NCI-H2107 treated with DMSO at 0.1 percent for 48 hours (cell line): ENCODE data around the gene OR8K5.
"Not testable (repeated sequence)": the region's sequence is repeated elsewhere in the genome, so short reads cannot be mapped to it uniquely, and the experiment has no call there.

Source experiments
- DNase-seq: peaks from one replicate; lab custom pipeline; 2025; ENCODE audit not compliant: unreplicated experiment; lab: John Stamatoyannopoulos, UW

The OR8K5 gene, protein sequence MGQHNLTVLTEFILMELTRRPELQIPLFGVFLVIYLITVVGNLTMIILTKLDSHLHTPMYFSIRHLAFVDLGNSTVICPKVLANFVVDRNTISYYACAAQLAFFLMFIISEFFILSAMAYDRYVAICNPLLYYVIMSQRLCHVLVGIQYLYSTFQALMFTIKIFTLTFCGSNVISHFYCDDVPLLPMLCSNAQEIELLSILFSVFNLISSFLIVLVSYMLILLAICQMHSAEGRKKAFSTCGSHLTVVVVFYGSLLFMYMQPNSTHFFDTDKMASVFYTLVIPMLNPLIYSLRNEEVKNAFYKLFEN

GRCh38 chr11:56160217-56160616 lies at the start of gene OR8K5:
TSS of gene OR8K5 (minus strand) at chr11:56160317. CDS start at chr11:56160317, 0 bp downstream.
- no peak for DNase-seq

GRCh38 chr11:56207790-56208189 lies 47.7 kb upstream of the OR8K5 start:
- DNase-seq = no peak

DNA sequence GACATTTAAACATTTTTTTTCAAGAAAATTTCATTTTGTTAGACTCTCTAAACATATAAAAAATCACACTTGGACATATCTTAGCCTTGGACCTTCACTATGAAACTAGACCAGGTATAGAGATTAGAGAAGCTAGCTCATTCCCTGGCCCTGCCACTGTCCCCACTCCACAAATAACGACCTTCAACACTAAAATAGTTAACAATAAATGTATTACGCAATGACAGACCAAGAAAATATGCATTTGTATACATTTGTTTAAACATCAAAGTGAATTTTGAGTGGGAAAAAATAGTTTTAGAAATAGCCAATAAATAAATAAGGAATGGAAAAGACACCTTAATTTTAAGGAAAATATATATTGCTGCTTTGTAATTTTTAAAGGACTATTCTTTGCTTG lies 37.2 kb upstream of the OR8K5 start:
- DNase-seq = no peak

DNA sequence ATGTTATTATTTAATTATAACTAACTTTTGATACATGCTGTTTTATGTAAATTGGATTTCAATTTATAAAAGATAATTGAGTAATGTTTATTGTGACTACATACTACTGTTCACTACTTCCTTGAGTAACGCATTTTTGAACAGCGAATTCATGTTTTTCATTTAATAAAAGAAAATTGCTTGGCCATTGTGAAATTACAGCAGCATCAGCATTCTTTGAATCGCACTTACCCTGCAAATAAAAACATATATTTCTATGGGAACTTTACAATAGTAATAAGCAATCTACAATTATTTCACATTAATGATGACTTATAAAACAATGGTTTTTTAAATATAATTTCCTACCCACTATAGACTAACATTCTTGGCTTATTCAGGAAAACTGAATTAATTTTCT lies 36.6 kb upstream of the OR8K5 start:
- DNase-seq = no peak

DNA sequence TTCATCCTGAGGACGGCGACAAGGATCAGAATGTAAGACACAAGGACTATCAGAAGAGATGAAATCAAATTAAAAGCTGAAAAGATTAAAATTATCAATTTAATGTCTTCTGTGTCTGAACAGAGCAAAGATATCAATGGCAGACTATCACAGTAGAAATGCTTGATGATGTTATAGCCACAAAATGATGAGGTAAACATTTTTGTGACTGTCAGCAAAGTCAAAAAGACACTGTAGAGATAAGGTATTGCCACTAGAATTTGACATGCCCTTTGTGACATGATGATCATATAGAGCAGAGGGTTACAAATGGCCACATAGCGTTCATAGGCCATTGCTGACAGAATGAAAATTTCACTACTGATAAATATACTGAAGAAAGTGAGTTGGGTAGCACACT lies 28.5 kb upstream of the OR8K5 start:
- DNase-seq = no peak

GRCh38 chr11:56183459-56183858 lies 23.3 kb upstream of the OR8K5 start:
- DNase-seq = no peak

- DNase-seq = no peak
These were observed 16.2 kb upstream of the OR8K5 start, which contains the start of gene OR5J2 for GRCh38 chr11:56176318-56176717. TSS of gene OR5J2 (plus strand) at chr11:56176618. CDS start at chr11:56176618, 0 bp downstream.

DNA sequence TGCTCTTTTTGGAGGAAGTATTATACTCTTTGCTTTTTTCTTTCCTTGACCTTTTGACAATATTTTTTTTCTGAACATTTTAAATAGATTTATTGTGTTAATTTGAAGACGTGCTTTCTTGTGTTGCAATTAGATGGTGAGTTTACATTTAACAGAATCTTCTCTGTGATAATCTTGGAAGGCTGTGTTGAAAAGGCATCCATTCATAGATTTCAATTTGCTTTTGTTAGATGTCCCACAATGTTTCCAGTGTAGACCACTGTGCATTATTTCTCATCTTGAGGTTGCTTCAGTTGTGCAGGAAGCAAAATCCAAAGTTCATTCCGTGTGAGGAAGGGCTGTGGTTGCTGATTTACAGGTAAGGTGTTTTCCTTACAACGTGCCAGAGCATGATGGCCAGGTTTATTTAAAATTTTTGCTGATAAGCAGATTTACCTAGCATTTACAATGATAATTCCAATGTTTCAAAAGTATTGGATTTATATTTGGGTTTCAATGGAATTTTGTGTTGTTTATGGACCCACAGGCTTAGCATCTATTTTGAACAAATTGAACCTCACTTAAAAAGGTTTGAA lies 12.2 kb upstream of the OR8K5 start:
- no peak for DNase-seq

- no peak for DNase-seq
These were observed 3.7 kb upstream of the OR8K5 start for GRCh38 chr11:56163804-56164203.

- no peak for DNase-seq
These were observed 7.8 kb downstream of the OR8K5 start for GRCh38 chr11:56152333-56152732.

- DNase-seq = no peak
These were observed 8.7 kb downstream of the OR8K5 start for GRCh38 chr11:56151376-56151775.

DNA sequence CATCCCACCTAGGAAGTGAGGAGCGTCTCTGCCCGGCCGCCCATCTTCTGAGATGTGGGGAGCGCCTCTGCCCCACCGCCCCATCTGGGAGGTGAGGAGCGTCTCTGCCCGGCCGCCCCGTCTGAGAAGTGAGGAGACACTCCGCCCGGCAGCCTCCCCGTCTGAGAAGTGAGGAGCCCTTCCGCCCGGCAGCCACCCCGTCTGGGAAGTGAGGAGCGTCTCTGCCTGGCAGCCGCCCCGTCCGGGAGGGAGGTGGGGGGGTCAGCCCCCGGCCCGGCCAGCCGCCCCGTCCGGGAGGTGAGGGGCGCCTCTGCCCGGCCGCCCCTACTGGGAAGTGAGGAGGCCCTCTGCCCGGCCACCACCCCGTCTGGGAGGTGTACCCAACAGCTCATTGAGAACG lies 16.4 kb downstream of the OR8K5 start:
- not testable (repeated sequence) for DNase-seq

DNA sequence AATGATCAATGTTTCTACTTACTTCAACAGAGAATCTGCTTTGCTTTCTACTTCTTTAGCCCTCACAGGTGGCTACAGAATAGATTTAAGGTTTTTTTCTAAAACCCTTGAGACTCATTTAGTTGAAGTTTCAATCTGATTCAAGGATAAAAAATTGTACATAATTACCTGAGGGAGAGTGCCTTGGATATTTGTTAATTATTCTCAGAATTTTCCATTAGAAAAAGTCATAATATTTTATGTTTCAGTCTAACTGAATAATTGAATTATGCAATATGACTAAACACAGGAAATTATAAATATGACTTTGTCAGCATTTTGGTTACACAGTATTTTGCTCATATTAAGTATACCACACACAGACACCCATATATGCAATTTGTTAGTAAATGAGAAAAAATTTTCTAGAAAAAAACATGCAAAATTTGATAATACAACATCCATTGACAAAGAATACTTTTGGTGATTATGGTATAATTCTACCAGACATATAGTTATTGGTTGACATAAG lies 19.9 kb downstream of the OR8K5 start, which contains the start of gene OR8J3:
Gene OR8J3, minus strand, starts transcription at position 51 of the 511 bp plus-strand sequence. CDS start 2,483 bp downstream, outside the sequence.
- no peak for DNase-seq

DNA sequence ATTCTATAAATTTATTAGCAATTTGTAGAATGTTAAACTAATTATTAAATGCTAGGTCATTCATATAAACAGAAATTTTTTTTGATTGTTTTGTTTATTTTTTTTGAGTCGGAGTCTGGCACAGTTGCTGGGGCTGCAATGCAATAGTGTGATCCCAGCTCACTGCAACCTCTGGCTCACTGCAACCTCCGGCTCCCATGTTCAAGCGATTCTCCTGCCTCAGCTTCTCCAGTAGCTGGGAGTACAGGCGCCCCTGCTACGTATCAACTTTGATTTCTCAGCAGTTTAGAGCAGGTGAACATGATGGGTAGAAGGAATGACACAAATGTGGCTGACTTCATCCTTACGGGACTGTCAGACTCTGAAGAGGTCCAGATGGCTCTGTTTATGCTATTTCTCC lies 38.0 kb downstream of the OR8K5 start, which contains the start of gene OR8H3:
Gene OR8H3, plus strand, starts transcription at position 301 of the 400 bp plus-strand sequence. Its CDS starts 0 bp downstream, at position 301.
- DNase-seq = no peak
